AG08395 (cell line): ENCODE measurements around the gene ATXN1.
"Not testable (repeated sequence)": the region's sequence is repeated elsewhere in the genome, so short reads cannot be mapped to it uniquely, and the experiment has no call there.

Source experiments
- DNase-seq: peaks from one replicate; pipeline ENCODE4 v3.0.0; 2012; ENCODE audit warnings: mixed read lengths, low spot score

The ATXN1 gene

GRCh38 chr6:16760516-16761470 lies at the start of gene ATXN1:
TSS of gene ATXN1 (minus strand) at chr6:16761460.
- no peak for DNase-seq

GRCh38 chr6:16810411-16810810 lies 49.2 kb upstream of the ATXN1 start:
- DNase-seq = no peak

DNA sequence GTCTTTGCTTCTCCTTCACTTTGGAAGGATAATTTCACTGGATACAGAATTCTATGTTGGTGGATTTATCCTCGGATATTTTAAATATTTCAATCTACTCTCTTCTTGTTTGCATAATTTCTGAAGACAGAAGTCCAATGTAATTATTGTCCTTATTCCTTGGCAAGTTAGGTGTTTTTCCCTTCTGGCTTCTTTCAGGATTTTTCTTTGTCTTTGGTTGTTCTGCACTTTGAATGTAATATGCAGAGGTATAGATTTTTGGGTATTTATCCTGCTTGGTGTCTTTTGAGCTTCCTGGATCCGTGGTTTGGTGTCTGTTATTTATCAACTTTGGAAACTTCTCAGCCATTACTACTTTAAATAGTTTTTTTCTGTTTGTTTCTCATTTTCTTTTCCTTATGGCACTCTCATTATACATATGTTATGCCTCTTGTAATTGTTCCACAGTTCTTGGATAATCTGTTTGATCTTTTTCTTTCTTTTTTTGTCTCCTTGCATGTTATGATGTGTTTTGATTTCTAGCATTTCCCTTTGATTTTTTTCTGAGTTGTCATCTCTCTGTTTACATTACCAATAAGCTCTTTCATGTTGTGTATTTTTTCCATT lies 48.6 kb upstream of the ATXN1 start:
- no peak for DNase-seq

- DNase-seq = no peak
Measured at GRCh38 chr6:16807956-16808355, 46.7 kb upstream of the ATXN1 start.

GRCh38 chr6:16806363-16806762 lies 45.1 kb upstream of the ATXN1 start:
- no peak for DNase-seq

DNA sequence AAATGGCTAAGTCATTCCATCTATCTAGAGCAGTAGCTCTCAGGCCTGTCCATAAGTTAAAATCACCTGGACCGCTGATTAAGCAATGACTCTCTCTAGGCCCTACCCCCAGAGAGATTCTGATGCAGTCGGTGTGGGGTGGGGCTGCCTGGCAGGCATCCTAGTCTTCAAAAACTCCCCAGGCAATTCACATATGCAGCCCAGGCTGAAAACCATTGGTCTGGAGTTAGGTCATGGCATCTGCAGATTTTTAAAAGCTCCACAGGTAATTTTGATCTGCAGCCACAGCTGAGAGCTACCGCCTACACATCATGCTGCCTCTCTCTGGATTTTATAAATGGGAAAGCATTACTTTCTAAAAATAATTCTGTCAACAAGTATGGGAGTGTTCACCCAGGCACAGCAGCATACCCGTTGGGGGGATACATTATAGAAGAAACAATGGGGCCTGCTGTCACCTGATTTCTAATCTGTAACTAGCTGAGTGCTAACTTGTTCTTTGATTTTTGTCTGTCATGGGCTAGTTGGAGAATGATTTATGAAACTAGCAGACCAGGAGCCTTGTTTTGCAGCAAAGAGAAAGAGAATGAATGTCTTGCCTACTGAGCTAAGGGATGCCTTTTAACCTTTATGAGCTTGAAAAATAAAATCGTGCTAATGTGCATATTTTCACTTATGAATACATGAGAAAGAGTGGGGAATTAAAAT lies 44.1 kb upstream of the ATXN1 start:
- no peak for DNase-seq

GRCh38 chr6:16804546-16805242 lies 43.4 kb upstream of the ATXN1 start:
- DNase-seq = no peak

DNA sequence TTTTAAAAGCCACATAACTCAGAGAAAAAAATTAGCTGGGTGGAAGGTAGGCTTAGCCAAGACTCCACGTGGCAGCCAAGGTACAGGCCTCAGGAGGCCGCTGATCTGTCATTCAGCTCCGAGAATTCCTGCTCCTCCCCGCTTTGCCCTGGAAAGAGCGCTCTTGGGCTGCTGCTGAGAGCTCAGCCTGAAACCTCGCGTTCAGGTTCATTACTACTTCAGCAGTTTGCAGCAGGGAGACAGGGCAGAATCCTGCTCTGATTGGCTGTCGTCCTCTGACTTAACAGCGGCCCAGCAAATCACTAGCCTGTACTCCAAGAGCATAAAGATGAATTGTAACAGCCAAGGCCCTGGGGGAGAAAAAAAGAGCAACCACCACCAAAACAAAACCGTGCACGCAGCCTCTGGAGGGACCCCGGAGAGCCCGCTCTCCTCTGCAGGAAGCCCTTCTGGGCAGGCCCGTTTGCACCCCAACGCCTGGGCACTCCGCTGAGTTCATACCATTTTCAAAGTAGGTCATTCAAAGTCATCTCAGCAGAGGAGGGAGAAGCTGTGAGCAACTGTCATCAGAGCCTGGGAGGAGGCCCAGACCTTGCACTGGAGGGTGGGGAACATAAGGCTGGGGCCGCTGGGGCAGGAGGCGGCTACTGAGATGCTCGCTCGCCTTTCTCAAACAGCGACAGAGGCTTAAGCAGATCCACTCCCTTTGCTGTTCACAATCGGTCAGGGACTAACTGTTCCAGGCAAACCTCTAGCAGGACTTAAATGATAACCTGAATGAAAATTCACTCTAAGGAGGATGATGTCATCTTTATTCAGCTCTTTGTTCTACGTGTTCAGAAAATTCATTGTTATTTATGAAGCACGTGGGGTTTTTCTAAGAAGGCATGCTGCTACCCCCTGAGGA lies 42.3 kb upstream of the ATXN1 start:
- no peak for DNase-seq

GRCh38 chr6:16802071-16802470 lies 40.8 kb upstream of the ATXN1 start:
- peak; percentile 89 for DNase-seq

DNA sequence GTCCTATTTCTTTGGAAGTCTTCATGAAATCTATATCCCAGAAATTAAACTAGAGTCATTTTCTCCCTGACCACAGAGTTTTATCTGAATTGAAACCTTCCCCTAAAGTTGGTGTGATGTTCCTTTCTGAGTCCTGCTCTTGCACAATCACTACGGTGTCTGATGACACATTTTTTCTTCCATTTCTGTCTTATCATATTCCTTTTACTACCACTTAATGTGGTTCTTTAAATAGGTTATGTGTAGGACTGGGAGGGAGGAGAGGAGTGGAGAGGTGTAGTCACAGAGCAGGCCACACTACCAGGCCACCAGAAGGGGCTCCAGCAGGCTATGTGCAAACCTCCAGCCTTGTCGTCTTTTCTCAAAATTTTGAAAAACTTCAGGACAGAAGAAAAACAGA lies 39.7 kb upstream of the ATXN1 start:
- peak; percentile 39 for DNase-seq

DNA sequence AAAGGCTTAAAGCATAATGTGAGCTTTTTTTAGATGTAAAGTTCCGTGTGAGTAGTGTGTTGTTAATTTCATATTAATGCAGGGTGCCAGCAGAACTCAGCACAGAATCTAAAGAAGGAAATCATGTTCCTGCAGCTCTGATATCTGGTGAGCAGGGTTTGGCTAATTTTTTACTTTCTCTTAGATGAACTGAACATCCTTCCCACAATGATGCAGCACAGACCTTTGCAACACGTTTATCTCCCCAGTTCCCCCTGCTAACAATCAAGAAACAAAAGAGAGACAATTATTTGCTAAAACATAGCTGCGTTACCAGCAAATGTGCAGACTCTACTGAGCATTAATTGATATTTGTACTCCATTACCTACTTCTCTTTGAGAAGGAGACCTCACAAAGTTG lies 39.1 kb upstream of the ATXN1 start:
- DNase-seq = no peak

DNA sequence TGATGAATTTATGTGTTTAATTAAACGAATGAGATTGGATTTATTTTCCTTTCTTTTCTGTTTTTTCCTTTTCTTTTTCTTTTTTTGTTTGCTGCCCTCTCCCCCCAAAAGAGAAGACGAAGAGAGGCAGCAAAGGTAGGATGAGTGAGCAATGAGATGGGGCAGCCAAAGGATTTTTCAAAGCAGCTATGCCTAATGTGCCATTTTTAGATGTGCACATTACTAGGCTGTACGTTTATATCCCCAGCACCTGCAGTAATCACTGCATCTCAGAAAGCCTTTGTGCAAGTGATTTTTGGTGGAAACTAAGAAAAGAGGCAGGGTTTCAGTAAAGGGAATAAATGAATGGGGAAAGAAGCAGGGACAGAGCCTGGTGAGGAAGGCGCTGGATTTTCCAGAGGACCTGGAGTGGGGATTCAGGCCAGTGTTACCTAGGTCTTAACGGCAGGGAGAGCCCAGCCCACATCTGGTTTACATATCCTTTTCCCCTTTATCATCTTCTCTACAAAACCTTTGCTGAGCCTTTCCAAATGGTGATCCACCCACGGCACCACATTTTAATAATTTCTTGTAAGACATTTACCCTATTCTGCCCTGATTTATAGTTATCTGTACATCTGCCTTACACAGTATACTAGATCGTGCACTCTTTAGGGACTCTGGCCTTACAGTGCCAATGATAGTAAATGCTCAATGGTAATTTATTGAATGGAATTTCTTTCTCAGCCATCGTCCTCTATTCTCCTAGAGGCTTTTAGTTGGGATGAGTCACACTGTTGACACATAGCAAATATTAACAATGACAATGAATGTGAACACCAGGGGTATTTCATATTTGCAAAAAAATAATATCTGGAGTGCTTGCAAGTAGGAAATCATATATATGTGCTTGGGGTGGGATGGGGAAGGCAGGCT lies 38.3 kb upstream of the ATXN1 start:
- peak; percentile 48 for DNase-seq

DNA sequence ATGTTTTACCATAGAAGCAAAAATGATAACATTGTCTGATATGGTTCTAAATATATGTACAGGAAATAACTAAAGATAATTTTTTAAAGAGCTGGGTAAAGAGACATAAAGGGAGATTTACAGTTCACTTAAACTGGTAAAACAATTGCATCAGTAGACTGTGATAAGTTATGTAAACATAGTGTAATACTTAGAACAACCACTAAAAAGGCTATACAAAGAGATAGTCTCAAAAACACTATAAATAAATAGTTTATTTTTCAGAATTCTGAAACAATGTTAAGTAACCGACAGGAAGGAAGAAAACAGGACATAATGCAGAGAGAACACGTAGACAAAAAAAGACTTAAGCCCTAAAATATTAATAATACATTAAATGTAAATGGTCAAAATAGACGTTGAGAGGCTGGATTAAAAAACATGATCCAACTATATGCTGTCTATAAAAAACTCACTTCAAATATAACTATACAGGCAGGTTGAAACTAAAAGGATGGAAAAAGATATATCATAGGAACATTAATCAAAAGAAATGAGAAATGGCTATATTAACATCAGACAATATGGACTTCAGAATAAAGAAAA lies 32.7 kb upstream of the ATXN1 start:
- no peak for DNase-seq

DNA sequence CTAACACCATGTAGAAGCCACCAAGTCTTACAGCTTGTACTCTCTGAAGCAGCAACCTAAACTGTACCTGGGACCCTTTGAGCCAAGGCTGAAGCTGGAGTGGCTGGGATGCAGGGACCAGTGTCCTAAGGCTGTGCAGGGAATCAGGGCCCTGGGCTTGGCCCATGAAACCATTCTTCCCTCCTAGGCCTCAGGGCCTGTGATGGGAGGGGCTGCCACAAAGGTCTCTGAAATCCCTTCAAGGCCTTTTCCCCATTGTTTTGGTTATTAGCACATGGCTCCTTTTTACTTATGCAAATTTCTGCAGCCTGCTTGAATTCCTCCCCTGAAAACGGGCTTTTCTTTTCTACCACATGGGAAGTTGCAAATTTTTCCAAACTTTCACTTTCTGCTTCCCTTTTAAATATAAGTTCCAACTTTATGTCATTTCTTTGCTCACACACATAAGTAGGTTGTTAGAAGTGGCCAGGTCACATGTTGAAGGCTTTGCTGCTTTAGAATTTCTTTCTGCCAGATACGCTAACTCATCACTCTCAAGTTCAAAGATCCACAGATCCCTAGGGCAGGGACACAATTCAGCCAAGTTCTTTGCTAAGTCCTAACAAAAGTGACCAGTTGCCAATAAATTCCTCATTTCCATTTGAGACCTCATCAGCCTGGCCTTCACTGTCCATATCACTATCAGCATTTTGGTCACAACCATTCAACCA lies 28.2 kb upstream of the ATXN1 start:
- no peak for DNase-seq

- no peak for DNase-seq
Measured at GRCh38 chr6:16787128-16787682, 25.9 kb upstream of the ATXN1 start.

DNA sequence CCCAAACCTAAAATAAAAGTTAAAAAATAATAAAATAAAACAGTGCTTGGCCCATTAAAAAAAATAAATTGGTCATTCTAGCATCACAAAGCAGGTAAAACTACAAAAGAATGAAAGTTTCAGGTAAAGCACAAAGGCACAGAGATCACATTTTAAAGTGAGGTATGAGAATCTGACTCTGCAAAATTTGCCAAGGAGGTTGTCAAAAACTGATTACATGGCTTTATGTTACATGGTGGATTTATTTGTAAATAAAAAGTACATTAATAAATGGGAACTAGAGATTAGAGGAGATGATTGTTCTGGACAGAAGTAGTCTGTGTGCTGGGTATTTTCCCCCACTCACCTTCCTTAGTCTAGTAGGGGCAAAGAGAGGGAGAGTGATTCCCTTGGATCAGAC lies 24.2 kb upstream of the ATXN1 start:
- no peak for DNase-seq

DNA sequence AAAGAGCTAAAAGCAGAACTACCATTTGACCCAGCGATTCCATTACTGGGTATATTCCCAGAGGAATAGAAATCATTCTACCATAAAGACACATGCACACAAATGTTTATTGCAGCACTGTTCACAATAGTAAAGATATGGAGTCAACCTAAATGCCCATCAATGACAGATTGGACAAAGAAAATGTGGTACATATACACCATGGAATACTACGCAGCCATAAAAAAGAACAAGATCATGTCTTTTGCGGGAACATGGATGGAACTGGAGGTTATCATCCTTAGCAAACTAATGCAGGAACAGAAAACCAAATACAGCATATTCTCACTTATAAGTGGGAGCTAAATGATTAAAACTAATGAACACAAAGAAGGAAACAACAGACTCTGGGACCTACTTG lies 23.7 kb upstream of the ATXN1 start:
- DNase-seq = not testable (repeated sequence)

DNA sequence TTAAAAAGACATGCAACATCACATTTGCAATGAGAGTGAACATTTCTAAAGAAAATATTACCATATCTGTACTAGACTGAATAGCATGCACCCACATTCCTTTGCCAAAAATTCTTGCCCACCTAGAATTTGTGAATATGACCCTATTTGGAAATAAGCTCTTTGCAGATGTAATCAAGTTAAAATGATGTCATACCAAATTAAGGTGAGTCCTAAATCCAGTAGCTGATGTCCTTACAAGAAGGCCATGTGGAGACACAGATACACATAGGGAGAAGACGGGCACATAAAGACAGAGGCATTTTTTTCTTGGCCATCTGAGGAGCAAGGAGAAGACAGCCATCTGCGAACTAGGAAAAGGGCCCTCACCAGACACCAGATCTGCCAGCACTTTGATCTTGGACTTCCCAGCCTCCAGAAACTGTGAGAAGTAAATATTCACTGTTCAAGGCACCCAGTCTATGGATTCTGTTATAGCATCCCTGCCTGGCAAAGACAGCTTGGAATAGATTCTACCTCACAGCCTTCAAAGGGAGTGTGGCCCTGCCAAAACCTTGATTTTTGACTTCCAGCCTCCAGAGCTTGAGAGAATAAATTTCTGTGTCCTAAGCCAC lies 22.8 kb upstream of the ATXN1 start:
- DNase-seq = no peak
